ENCODE results near the gene LRBA.
A peak's percentile ranks its signal among the peaks of the same experiment; 100 is the strongest.

The LRBA gene

GRCh38 chr4:150256841-150257730 is 758.0 kb downstream of the LRBA start:
- FAIRE-seq: peak; percentile 45

GRCh38 chr4:150256225-150256620 is 758.9 kb downstream of the LRBA start:
- FAIRE-seq: no peak

- FAIRE-seq: no peak
Measured at GRCh38 chr4:150255610-150256224, 759.4 kb downstream of the LRBA start.

DNA sequence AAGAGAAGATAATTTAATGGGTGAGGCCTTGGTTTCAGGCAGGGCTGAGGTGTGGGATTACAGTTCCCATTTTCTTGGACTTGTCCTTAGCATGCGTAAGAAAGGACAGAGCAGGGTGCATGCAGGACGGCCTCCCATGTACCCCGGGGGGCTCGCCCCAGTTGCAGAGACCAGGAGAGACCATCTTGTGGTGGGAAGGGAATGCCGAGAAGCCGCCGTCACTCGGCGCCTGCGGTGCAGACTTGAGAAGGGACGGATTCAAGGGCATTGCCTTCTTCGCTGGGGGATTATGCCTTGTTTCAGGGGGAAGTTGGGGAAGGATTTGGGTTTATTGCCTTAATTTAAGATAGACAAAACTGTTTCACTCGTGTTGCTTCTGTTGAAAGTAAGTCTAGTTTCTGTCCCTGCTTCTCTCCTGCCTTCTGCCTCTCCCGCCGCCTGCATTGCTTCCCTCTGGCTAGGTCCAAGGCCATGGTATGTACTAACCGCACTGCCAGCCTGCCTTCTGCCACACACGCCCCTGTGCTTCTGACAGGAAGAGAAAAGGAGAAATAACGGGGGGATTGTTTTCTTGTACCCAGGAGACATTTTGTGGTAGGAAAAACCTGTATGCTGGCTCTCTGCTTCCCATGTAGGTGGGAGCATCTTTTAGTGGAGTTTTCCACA is 761.0 kb downstream of the LRBA start:
- FAIRE-seq: no peak

GRCh38 chr4:150253416-150253815 is 761.7 kb downstream of the LRBA start:
- FAIRE-seq: no peak

GRCh38 chr4:150252741-150253140 is 762.3 kb downstream of the LRBA start:
- no peak for FAIRE-seq

DNA sequence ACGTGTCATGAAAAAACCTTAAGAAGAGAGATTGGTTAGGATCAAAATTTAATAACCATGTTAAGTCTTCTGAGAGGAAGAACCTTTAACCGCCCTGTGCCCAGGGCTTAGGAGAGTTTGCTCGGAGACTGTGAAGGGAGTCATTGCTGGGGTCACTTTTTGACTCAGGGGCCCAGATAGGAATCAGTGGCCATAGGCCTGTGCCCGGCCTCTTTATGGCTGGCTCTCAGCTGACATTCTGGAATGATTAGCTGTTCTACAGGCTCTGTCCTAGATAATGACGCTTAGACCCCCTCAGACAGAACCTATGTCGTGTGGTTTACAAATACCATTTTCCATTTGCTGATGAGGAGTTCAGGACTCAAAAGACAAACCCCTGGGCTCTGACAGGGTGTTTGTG is 762.8 kb downstream of the LRBA start:
- no peak for FAIRE-seq

DNA sequence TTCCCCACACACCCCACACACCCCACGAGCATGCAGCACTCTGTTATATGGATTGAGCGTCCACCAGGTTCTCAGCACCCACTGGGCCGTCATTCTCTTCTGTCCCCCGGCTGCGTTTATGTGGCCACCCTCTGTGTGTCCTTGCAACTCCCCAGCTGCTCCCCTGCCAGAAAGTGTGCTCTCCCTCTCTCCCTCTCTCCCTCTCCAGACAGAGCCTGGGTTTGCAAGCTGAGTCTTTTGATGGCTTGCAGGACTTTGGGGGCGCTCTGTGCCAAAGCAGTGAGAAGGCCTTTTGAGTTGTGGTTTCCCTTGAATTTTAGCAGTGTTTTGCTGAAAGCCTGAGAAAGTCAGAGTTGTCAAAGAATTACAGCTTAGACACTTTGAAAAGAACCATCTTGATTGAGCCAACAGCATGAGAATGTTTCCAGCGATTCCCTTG is 763.3 kb downstream of the LRBA start:
- FAIRE-seq: no peak

DNA sequence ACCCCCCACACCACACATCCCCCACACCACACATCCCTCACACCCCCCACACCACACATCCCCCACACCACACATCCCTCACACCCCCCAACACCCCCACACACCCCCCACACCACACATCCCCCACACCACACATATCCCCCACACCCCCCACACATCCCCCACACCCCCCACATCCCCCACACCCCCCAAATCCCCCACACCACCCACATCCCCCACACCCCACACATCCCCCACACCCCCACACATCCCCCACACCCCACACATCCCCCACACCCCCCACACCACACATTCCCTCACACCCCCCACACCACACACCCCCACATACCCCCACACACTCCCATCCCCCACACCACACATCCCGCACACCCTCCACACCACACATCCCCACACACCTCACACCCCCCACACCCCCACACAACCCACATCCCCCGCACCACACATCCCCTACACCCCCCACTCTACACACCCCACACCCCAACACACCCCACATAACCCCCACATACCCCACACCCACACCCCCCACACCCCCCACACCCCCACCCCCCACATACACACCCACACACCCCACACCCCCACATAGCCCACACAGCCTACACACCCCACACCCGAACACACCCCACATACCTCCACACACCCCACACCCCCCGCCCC is 764.0 kb downstream of the LRBA start:
- no peak for FAIRE-seq

- FAIRE-seq: no peak
Measured at GRCh38 chr4:150250293-150250997, 764.6 kb downstream of the LRBA start.

- no peak for FAIRE-seq
Measured at GRCh38 chr4:150248181-150248580, 766.9 kb downstream of the LRBA start.

DNA sequence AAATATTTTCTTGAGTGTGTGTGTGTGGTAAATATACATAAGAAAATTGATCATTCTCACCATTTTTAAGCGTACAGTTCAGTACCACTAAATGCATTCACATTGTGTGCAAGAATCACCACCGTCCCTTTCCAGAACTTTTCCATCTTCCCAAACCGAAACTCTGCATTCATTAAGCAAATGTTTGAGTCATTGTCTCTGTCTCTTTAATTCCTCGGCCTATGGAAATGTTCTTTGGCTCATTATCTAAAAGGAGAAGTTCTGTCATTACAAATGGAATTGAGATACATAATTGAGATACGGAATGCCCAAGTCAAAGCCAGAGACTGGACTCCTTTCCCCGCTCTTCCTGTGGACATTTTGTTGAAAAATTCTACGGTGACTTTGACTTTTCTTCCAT is 767.9 kb downstream of the LRBA start:
- no peak for FAIRE-seq

DNA sequence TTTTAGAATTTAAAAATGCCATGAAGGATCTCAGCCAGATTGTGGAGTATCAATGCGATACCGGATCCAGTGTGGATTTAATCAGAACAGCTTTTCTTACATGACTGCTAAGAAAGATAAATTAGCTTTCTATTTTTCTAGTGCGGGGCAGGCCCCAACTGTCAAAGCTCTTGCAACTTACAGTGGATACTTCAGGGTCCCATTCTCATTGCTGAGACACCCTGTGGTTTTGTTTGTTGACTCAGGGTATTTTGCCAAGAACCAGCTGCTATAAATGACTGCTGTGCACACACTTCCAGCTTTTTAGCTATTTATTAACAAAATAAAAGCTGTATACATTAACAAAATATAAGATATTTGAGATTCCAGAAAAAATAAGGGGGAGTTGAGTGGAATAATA is 770.5 kb downstream of the LRBA start:
- no peak for FAIRE-seq

- FAIRE-seq: no peak
Measured at GRCh38 chr4:150243932-150244331, 771.2 kb downstream of the LRBA start.

DNA sequence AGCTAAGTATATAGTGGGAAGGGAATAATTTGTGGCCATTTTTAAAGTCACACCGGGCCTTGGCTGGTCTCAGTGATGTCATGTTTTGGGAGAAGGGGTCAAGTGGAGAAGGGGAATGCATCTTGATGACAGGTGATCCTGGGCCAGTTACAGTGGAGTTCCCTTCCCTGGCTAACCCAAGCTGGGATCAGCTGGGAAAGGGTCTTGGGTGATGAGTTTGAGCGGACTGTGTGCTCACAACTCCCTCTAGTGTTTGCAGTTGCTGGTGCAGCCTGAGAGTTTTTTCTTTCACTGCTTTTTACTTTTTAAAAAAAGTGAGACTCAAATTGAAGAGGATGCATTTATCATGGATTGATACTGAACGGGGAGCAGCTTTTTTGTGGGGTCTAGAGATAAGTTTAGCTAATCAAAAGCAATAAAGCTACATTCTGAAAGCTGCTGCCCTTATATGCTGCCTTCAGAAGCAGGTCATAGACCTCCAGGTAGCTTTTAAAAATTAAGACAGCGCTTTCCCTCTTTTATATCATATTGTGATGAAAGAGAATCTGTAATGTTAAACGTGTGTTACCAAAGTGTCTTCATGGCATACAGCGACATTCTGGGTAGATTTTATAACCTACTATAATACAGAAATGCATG is 772.1 kb downstream of the LRBA start:
- no peak for FAIRE-seq

DNA sequence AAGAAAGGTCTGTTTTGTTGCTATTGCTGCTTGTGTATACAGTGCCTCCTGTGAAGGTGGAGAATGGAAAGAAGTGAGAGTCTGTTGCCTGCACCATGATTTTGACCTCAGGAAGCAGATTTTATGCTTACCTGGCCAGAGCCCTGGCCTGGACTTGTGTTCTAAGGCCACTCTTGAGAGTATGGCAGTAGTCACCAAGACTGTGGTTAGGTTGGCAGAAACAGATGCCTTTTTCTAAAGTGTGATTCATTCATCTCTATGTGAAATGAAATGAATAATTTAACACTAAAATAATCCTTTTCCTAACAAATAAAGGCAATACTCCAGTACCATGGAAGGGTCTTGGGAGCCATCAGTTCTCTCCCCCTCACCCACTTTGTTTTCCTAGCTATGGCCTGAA is 775.1 kb downstream of the LRBA start:
- FAIRE-seq: no peak

DNA sequence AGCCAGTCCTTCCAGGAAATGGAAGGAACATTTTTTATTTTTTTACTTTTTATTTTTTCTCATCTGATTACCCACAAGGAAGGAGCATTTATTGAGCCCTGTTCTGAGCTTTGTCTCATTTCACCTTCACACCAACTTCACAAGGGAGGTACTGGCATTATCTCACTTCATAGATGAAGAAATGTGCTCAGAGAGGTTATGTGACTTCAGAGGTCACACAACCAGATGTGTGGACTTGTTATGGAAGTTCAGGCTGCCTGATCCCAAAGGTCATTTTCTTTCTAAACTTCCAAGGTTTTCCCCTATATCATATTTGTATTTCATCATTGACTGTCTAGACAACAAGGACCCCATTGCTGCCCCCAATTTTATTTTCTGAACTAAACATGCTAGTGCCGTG is 776.5 kb downstream of the LRBA start:
- FAIRE-seq: no peak

DNA sequence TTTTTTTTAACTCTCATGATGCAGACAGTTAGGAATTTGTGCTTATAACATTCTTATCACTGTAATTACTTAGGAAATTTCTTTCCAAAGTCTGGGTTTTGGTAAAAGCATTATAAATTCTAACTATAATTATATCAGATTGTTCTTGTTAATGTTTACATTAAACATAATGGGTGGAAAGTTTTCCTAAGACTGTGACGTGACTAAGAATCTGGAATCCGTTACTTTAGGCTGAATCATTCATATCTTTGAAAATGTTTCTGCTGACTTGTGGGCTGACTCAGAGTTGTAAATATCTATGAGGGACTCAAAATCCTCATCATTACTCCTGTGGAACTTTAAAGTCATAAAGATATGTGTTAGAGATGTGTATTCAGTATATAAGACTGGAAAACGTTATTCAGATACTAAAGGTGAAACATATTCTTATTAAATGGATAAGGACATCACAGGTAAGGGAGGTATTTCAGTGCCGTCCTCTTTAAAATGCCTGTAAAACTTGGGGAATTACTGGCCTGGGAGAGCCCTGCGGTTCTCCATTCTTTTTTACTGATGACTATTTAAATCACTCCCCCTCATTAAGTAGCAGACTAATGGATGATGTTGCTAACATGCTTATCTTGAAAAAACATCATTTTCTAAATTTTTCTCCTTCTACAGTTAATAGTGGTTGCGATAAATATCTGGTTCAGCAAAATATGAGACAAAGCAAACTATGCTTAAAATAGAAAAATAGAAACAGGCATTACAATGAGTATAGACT is 777.8 kb downstream of the LRBA start:
- FAIRE-seq: no peak

GRCh38 chr4:150236626-150237025 is 778.5 kb downstream of the LRBA start:
- FAIRE-seq: no peak

- FAIRE-seq: no peak
Measured at GRCh38 chr4:150235808-150236271, 779.2 kb downstream of the LRBA start.

GRCh38 chr4:150235317-150235716 is 779.8 kb downstream of the LRBA start:
- no peak for FAIRE-seq

All from colon (tissue), 2 donors.